ENCODE results near the gene AP1G2.

The AP1G2 gene

DNA sequence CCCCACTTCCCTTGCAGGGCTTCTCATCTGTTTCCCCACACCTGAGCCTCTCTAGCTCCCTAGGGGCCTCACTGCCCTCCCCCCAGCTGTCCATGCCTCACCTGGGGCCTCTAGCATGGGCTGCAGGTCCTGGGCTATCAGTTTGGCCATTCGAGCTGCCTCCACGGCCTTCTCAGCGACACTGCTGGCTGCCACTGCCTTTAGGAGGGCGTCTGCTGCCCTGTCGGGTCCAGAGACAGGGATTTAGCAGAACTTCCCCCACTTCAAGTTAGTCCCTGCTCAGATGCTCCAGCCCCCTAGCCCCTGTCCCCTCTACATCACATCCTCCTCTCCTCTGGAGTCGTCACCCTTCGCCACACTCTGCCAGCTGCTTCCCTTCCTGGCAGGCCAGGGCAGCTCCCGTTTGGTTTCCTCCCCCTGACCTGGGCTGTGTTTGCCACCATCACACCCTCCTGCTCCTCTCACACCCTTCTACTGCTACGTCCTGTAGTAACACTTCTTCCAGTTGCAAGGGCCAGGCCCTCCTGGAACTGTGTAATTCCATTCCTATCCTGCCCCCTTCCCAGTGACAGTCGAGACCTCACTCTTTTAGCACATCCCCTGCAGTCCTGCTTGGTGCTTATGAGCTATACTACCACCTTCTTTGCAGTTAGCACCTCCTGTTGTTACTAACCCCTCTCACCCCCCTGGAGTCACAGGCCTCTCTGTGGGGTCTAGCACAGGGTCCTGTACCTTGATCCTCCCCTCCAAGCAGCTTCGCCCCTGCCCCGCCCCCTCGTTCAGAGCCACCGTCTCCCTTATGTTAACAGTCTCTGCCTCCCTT, 4.3 kb upstream of the AP1G2 start:
- Mint-ChIP-seq H3K9me3 (no peaks in the 10 kb centered on the region), H3K4me1 (ENCODE audit: low read depth) (peaks cover 33% of the 10 kb centered on the region), H3K4me3 (no peak overlapping the region), H3K27ac (no peak overlapping the region), H3K27me3 (ENCODE audit: low read depth) (peaks cover 24% of the 10 kb centered on the region), H3K36me3 (ENCODE audit: low read depth) (peaks cover 5% of the 10 kb centered on the region)
- DNase-seq (ENCODE audit: low spot score) = no peak

DNA sequence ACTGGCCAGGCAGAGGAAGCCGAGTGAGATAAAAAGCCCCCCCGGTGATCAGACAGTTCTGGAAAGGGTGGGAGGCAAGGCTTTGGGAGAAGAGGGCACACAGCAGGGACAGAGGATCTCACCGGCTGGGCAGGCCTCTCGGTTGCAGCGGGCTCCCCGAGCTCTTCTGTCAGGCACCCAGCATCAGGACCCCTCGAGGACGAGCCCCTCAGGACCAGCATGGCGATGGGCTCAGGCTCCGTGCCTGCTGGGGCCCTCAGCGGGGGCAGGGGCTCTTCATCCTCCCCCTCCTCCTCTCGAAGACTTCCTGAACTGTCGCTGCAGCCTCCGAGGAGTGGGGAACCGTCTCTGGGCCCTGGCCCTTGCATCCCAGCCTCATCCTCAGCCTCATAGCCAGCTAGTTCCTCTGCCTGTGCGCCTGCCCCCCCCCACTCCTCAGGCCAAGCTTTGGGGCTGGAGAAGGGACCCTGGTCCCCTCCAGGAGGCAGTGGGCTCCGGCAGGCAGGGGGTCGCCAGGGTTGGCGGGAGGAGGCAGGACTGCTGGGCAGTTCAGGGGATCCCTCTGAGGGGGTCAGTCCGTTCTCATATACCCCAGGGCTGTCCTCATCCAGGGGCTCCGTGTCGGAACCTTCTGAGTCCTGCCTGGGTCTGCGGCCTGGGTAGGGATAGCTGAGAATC, 3.4 kb upstream of the AP1G2 start:
- Mint-ChIP-seq H3K27me3 (ENCODE audit: low read depth) (peaks cover 16% of the 10 kb centered on the region), H3K27ac (no peak overlapping the region), H3K4me3 (no peak overlapping the region), H3K9me3 (no peaks in the 10 kb centered on the region), H3K36me3 (ENCODE audit: low read depth) (peaks cover 10% of the 10 kb centered on the region), H3K4me1 (ENCODE audit: low read depth) (peaks cover 34% of the 10 kb centered on the region)
- no peak for DNase-seq (ENCODE audit: low spot score)

DNA sequence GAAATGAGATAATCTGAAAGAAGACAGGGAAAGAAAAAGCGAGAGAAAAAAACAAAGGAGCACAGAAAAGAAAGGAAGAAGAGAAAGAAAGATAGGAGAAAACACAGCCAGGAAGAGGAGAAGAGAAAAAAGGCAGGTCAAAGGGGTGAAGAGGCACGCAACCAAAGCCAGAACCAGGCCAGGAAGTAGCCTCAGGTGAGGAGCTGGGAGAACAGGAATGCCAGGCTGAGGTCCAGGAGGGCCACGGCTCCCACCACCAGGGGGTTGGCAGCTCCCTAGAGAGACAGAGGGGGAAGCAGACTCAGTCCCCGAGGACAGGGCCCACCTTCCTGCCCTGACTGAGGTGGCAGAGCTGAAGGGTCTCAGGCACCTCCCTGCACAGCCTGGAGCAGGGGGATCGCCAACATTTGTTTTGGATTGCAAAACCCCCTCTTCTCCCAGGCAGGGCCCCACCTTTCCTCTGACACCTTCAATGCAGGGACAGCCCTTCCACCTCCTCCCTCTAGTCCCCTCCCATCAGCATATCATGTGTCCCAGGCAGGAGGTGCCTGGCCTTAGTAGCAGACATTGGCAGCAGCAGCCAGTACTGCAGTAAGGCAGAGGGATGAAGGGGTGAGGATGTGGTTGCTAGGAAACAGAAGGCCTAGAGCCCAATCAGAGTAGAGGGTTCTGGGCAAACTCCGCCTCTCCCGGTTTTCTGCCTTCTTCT, 2.0 kb upstream of the AP1G2 start:
- H3K9me3 Mint-ChIP-seq = no peaks in the 10 kb centered on the region
- DNase-seq (ENCODE audit: low spot score) = no peak
- peaks cover 34% of the 10 kb centered on the region for H3K4me1 Mint-ChIP-seq (ENCODE audit: low read depth)
- no peak overlapping the region for H3K4me3 Mint-ChIP-seq
- peaks cover 19% of the 10 kb centered on the region for H3K36me3 Mint-ChIP-seq (ENCODE audit: low read depth)
- H3K27ac Mint-ChIP-seq = peak overlapping the region; percentile 99
- peaks cover 7% of the 10 kb centered on the region for H3K27me3 Mint-ChIP-seq (ENCODE audit: low read depth)

DNA sequence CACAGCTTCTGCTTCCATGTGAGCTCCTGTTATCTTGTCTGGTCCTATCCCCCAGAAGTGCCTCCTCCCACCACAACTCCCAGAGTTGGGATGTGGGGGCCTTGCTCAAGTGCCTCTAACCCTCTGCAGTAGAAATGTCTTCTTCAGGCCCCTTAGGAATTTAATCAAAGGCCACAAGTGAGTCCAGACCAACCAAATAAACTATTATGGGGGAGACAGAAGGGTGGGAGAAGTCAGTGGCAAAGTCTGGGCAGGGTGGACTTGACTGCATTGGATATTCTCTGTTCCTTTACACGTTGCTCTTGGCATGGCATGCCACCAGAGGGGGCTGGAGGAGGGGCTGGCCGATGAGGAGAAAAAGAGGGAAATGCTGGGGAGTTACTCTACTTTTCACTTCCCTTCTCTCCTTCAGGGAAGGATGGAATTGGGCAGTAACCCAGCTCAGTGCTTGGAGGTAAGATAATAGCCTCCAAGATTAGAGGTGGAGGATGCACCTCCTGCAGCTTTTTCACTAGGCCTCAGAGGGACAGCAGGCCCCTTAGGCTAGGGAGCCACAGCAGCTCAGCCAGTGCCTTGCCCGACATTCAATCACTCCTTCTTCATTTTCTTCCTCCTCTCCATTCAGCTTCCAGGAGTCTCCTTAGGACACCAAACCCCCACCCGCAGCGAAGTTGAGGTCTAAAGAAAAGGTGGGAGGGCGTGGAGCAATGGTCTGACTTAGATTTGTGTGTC, 1.2 kb upstream of the AP1G2 start:
- H3K9me3 Mint-ChIP-seq = no peaks in the 10 kb centered on the region
- peaks cover 34% of the 10 kb centered on the region for H3K4me1 Mint-ChIP-seq (ENCODE audit: low read depth)
- peak overlapping the region; percentile 99 for H3K27ac Mint-ChIP-seq
- DNase-seq (ENCODE audit: low spot score) = no peak
- H3K27me3 Mint-ChIP-seq (ENCODE audit: low read depth) = peaks cover 5% of the 10 kb centered on the region
- H3K36me3 Mint-ChIP-seq (ENCODE audit: low read depth) = peaks cover 26% of the 10 kb centered on the region
- H3K4me3 Mint-ChIP-seq = peak overlapping the region; percentile 100

DNA sequence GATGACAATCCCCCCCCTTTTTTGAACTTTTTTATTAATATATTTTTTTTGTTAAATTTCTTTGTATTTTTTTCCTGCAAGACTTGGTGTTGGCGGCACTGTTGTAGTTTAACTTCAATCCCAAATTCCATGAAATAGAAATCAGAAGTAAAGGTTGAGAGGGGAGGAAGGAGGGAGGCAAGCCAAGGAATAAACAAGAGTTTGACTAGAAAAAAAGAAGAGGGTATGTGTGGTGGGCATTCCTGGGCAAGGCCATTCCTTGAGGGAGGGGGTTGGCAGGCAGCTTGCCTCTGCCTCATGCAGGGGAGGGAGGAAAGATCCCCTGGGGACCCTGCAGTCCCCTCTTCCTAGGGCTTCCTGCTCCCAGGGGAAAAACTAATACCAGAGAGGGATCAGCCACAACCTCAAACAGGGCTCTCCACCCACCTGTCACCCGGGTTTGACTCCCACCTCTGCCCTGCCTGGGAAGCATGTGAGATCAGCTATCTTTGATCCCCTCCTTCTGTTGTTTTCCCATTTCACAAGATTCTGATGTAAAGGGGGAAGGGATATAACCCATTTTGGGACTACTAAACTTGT, 519 bp upstream of the AP1G2 start:
- peaks cover 3% of the 10 kb centered on the region for H3K27me3 Mint-ChIP-seq (ENCODE audit: low read depth)
- H3K36me3 Mint-ChIP-seq (ENCODE audit: low read depth) = peaks cover 30% of the 10 kb centered on the region
- peak overlapping the region; percentile 100 for H3K4me3 Mint-ChIP-seq
- no peak for DNase-seq (ENCODE audit: low spot score)
- peak overlapping the region; percentile 99 for H3K27ac Mint-ChIP-seq
- H3K4me1 Mint-ChIP-seq (ENCODE audit: low read depth) = peaks cover 32% of the 10 kb centered on the region
- H3K9me3 Mint-ChIP-seq = no peaks in the 10 kb centered on the region

DNA sequence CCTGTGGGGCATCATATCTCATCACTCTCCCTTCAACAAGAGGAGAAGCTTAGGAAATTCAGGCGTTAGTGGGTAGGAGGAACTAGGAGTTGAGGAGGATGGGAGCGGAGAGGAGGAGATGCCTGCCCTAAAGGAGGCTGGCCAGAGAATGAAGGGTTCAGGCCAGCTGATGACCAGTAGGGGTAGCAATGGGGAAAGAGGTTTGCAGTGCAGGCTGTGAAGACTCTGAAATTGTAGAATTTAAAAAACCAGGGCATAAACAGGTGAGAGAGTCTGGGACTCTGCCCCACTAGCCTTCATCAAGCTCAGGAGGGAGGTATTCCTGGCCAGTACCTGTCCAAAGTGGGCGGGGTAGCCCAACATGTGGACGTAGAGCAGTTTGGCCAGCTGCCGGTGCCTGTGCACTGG, 809 bp downstream of the AP1G2 start:
- Mint-ChIP-seq H3K4me3 (peak overlapping the region; percentile 100), H3K4me1 (ENCODE audit: low read depth) (peaks cover 27% of the 10 kb centered on the region), H3K36me3 (ENCODE audit: low read depth) (peaks cover 36% of the 10 kb centered on the region), H3K27ac (peak overlapping the region; percentile 99), H3K27me3 (ENCODE audit: low read depth) (no peaks in the 10 kb centered on the region), H3K9me3 (no peaks in the 10 kb centered on the region)
- DNase-seq (ENCODE audit: low spot score) = no peak

DNA sequence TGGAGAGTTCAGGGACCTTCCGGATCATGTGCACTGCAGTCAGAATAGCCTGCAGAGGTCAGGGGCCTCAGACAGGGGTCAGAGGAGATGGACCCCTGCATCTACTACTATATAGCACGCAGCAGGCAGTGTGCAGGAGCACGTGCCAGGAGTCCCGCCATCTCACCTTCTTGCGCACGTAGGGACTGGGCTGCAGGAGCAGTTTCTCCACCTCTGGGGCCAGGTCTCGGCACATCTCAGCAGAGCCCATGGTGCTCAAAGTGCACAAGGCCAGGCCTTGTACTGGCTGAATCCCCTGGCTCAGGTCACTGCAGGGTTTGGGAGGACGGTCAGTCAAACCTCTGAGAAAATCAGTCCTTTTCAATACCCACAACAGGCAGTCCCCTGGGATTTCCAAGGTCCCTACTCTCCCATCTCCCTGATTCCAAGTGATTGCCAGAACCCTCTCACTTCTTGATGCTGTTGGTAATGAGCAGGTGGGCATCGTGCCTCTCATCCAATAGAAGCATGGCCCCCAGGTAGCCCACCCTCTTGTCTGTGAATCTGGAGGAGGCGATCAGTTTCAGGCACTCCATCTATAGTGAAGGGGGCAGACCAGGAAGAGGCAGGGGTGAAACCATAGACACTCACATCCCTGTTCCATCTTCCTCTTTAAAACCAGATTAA, 1.3 kb downstream of the AP1G2 start:
- DNase-seq (ENCODE audit: low spot score) = no peak
- peak overlapping the region; percentile 100 for H3K4me3 Mint-ChIP-seq
- H3K4me1 Mint-ChIP-seq (ENCODE audit: low read depth) = peaks cover 27% of the 10 kb centered on the region
- H3K9me3 Mint-ChIP-seq = no peaks in the 10 kb centered on the region
- no peaks in the 10 kb centered on the region for H3K27me3 Mint-ChIP-seq (ENCODE audit: low read depth)
- peak overlapping the region; percentile 99 for H3K27ac Mint-ChIP-seq
- peaks cover 41% of the 10 kb centered on the region for H3K36me3 Mint-ChIP-seq (ENCODE audit: low read depth)

DNA sequence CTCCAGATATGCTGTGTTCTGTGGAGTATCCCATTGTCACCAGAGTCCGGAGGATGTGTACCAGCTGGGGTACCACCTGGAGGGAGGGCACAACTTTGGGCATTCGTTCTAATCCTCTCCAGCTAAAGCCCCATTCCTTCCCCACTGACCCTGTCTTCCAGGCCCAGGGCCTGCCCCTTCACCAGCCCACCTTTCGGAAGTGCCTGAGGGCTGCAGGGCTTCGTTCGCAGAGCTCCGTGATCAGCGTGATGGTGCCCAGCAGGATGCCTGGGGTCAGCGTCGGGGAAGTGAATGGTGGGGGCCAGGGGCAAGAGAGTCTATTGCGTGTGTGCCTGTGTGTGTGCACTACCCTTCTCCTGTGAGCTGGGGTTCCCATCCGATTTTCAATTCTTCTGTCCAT, 2.0 kb downstream of the AP1G2 start:
- Mint-ChIP-seq H3K27ac (peak overlapping the region; percentile 3), H3K36me3 (ENCODE audit: low read depth) (peaks cover 45% of the 10 kb centered on the region), H3K4me1 (ENCODE audit: low read depth) (peaks cover 27% of the 10 kb centered on the region)

DNA sequence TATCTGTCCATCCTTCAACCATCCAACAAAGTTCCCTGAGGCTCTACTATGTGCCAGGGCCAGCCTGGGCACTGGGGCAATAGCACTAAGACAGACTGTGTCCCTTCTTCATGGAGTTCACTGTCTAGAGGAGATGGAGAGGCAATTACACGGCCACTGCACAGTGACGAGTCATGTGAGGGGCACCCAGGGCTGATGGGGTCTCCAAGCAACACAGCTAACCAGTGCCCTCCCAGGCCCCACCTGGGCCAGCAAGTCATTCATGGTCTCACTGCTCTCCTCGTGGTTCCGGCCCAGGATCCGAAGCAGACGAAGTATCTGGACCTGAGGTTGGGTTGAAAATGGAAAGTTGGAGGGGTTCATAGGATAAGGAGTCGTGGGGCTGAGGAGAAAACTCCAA, 2.7 kb downstream of the AP1G2 start:
- Mint-ChIP-seq H3K9me3 (no peaks in the 10 kb centered on the region), H3K27me3 (ENCODE audit: low read depth) (no peaks in the 10 kb centered on the region), H3K36me3 (ENCODE audit: low read depth) (peaks cover 51% of the 10 kb centered on the region), H3K4me1 (ENCODE audit: low read depth) (peaks cover 31% of the 10 kb centered on the region), H3K4me3 (peak overlapping the region; percentile 33), H3K27ac (no peak overlapping the region)
- no peak for DNase-seq (ENCODE audit: low spot score)

More for the DNA sequence above, 2.0 kb downstream of the AP1G2 start:
- H3K4me3 Mint-ChIP-seq = peak overlapping the region; percentile 18
- no peaks in the 10 kb centered on the region for H3K9me3 Mint-ChIP-seq
- DNase-seq (ENCODE audit: low spot score) = no peak
- H3K27me3 Mint-ChIP-seq (ENCODE audit: low read depth) = no peaks in the 10 kb centered on the region

DNA sequence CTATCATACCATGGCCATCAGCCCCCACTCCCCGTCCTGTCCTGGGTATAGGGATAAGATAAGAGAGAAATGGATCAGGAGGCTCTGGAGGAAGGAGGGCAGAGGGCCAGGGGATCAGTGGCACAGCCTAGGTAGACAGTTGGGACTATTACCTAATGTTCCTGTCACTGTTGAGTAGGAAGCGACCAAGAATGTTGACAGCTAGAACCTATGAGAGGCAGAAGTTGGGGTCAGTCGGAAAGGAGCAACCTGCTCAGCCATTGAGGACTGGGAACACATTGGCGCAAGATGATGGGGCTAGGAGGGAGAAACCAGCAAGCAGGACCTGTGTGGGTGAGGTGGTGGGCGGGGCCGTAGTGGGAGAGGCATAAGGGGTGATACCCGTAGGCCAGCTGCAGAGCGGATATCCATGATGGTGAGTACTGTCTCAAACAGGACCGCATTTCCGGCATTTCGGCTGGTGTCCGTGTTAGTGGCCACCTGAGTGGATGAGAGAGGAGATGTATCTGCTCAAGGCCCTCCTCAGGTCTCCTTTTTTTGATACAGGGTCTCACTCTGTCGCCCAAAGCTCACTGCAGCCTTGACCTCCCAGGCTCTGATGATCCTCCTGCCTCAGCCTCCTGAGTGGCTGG, 3.3 kb downstream of the AP1G2 start:
- DNase-seq (ENCODE audit: low spot score) = no peak
- H3K9me3 Mint-ChIP-seq = no peaks in the 10 kb centered on the region
- H3K36me3 Mint-ChIP-seq (ENCODE audit: low read depth) = peaks cover 55% of the 10 kb centered on the region
- no peaks in the 10 kb centered on the region for H3K27me3 Mint-ChIP-seq (ENCODE audit: low read depth)
- no peak overlapping the region for H3K4me3 Mint-ChIP-seq
- H3K4me1 Mint-ChIP-seq (ENCODE audit: low read depth) = peaks cover 32% of the 10 kb centered on the region
- H3K27ac Mint-ChIP-seq = no peak overlapping the region

DNA sequence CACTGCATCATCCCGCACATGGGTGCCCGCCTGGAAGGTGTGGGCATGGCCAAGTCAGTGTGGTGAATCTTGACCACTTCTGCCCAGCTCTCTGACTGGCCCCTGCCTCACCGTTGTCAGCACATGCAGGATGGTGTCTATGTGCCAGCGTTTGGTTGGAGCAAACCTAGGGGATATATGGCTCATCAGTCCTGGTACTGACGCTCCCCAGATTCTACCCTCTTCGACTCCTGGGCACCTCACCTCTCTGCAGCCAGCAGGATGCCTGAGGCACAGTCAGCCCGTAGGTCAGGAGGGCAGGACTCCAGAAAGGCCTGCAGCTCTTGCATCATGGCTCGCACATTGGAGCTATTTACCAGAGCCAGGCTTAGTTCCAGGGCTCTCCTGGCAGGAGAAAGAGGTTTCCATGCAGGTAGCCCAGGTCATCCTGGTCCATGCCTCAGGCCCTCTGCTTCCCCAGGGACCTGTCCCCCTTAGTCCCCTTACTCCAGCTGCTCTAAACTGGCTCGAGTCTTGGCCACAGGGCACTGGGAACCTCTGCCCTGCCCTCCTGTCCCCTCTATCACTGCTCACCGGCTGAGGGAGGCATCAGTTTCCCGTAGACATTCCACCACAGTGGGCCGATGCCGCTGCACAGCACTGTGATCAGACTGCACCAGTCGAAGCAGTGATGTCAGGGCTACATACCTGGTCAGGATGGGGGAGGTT, 4.0 kb downstream of the AP1G2 start:
- no peaks in the 10 kb centered on the region for H3K27me3 Mint-ChIP-seq (ENCODE audit: low read depth)
- H3K27ac Mint-ChIP-seq = no peak overlapping the region
- no peak overlapping the region for H3K4me3 Mint-ChIP-seq
- DNase-seq (ENCODE audit: low spot score) = no peak
- H3K9me3 Mint-ChIP-seq = no peaks in the 10 kb centered on the region
- H3K4me1 Mint-ChIP-seq (ENCODE audit: low read depth) = peaks cover 27% of the 10 kb centered on the region
- peaks cover 58% of the 10 kb centered on the region for H3K36me3 Mint-ChIP-seq (ENCODE audit: low read depth)

DNA sequence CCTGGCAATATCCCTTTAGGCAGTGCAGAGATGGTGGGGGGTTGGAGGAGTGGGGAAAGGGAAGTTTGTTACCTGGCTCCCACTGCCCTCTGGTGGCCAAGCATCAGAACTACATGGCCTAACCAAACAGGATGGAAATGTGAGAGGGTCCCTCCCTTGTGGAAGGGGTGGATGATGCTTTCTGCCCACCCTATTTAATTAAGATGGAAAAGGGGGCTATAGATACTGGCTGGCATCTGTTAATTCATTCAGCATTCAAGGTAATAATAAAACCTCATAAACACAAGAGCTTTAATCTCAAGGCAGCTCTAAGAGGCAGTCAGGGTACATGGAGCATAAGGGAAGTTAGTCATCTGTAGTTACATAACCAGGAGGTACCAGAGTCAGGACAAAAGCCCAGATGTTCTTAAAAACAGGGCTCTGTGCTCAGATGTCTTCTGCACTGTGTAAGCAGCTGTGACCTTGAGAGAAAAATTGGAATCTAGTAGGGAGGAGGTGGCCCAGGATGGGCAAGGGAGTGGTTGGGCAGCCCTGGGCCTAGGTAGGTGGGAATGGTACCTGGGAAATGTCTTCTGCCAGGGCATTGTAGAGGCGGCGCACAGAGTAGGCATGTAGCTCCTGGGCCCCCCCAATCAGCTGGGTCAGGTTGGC, 4.6 kb downstream of the AP1G2 start:
- peak; percentile 31 for DNase-seq (ENCODE audit: low spot score)
- H3K27ac Mint-ChIP-seq = no peak overlapping the region
- no peak overlapping the region for H3K4me3 Mint-ChIP-seq
- peaks cover 58% of the 10 kb centered on the region for H3K36me3 Mint-ChIP-seq (ENCODE audit: low read depth)
- peaks cover 23% of the 10 kb centered on the region for H3K4me1 Mint-ChIP-seq (ENCODE audit: low read depth)
- no peaks in the 10 kb centered on the region for H3K9me3 Mint-ChIP-seq
- no peaks in the 10 kb centered on the region for H3K27me3 Mint-ChIP-seq (ENCODE audit: low read depth)

Measured in T-helper 2 cell treated with Interferon-gamma antibody and Interleukin-4, amounts not matched to agents 5 μg/mL and 100 μg/mL, for 36 hours (primary cell).